NCI-H2107 treated with DMSO at 0.1 percent for 48 hours (cell line): Measurements from ENCODE around the gene MZT2B.
"Not testable (repeated sequence)": the region's sequence is repeated elsewhere in the genome, so short reads cannot be mapped to it uniquely, and the experiment has no call there.

Source experiments
- DNase-seq: peaks from one replicate; lab custom pipeline; 2025; ENCODE audit not compliant: unreplicated experiment; lab: John Stamatoyannopoulos, UW

The MZT2B gene

GRCh38 chr2:130169896-130170295 is 12.2 kb upstream of the MZT2B start:
- no peak for DNase-seq

DNA sequence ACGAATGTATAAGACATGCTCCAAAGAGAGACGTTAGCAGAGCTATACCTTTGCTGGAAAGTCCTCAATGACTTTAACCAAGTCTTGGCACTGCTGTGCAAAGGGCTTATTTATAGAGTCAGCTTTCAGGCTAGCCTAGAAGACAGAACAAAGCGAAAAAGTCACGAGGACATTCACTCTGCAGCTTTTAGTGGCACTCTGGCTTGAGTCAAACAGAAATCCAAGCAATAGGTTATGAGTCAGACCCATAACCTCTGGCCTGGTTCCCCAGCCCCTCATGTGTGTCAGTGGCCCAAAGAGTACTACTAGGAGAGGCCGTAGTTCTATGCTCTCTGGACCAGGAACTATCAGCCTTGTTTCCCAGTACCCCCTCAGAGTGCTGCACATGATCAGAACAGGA is 7.2 kb upstream of the MZT2B start:
- DNase-seq, result not testable (repeated sequence)

- DNase-seq, result not testable (repeated sequence)
Observed at GRCh38 chr2:130180404-130181324, 1.4 kb upstream of the MZT2B start.

DNA sequence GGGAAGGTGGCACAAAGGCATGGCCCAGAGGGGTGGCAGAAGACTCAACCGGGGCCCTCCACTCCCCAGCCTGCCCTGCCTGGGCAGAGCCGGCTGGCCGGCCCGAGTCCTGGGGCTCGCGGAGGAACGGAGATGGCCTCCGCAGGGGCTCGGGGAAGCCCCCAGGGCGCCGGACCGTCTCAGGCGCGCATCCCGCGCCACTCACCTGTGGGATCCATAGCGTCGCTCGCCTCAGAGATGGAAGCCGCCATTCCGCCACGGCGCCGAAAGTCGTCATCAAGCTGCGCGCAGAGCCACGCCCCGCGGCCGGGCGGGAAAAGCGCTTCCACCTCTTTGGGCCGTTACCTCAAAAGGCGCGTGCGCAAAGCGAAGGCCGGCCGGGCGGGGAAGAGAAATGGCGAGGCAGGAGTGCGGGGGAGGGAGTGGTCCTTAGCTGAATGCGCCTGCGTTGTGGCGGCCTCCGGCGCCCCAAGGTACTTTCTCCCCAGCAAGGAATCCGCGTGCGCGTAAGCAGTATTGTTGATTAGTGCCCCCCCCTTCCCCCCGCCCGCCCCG is 660 bp upstream of the MZT2B start, which contains the start of gene SMPD4:
Gene SMPD4 (minus strand): TSS at position 278 of the 555 bp plus-strand sequence. CDS start 5,010 bp downstream, outside the sequence.
- peak; percentile 85 for DNase-seq

- DNase-seq, result not testable (repeated sequence)
Observed at GRCh38 chr2:130182826-130183511, 907 bp downstream of the MZT2B start.

GRCh38 chr2:130183512-130184373 is 1.7 kb downstream of the MZT2B start:
- DNase-seq, result no peak

DNA sequence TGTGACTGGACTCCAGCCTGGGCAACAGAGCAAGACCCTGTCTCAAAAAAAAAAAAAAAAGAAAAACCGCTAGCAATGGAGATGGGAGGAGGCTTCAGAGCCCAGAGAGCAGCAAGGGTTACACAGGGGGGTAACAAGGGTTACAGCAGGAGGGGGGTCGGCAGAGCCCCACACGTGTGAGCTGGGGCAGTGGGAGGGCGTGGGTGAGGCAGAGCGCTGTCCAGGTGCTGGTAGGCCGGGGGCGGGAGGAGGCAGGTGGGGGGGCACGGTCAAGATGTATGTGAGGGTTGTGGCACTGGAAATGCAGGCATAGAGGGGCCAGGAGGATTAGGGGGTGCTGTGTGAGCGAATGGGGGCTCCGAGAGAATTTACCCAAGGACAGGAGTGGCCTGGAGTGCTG is 3.4 kb downstream of the MZT2B start:
- no peak for DNase-seq

DNA sequence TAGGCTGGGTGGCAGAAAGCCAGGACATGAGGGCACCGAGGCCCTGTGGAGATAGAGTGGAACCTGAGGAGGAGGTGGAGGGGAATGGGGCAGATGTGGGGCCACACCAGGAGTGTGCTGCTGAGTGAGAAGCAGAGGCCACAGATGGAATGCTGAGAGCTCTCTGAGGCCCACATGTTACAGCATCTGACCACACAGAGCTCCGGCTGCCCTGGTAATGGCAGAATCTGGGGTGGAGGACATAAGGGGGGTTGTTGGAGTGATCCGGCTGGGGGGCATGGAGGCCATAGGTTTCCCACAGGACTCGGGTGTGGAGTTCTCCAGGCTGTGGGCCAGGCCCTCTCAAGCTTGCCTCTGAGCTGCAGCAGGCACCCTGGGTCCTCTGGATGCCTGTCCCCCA is 3.8 kb downstream of the MZT2B start:
- no peak for DNase-seq

- DNase-seq, result no peak
Observed at GRCh38 chr2:130186391-130186790, 4.3 kb downstream of the MZT2B start.

GRCh38 chr2:130187268-130187667 is 5.2 kb downstream of the MZT2B start:
- DNase-seq, result no peak

- not testable (repeated sequence) for DNase-seq
Observed at GRCh38 chr2:130187859-130188792, 6.1 kb downstream of the MZT2B start.

DNA sequence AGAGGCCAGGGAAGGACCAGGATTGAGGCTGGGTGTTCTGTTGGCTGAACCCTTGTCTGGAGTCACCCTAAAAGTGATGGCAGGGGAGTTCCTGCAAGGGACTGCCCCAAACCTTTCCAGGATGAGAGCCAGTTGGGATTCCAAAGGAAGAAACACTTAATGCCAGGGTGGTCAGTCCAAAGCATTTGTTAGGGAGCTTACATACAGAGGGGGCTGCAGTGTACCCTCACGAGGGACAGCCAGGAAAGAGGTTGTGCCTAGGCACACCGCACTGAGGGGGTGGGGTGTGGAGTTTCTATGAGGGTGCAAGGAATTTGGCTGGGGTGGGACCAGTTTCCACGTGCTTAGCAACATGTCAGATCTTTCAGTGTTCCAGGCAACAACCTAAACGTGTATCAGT is 6.9 kb downstream of the MZT2B start:
- DNase-seq, result not testable (repeated sequence)

DNA sequence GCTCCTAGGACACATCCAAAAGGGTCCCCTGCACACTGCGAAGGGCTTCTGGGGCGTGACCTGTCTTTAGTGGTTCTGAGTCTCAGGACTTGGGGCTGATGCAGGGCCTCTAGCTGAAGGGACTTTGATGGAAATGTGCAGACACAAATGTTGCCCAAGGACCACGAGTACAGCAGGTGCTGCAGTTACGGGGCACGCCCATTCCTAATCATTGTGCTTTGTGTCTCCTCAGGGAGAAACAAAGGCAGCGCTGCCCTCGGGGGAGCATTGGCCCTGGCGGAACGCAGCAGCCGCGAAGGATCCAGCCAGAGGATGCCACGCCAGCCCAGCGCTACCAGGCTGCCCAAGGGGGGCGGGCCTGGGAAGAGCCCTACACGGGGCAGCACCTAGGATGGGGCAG is 8.2 kb downstream of the MZT2B start:
- DNase-seq, result no peak

DNA sequence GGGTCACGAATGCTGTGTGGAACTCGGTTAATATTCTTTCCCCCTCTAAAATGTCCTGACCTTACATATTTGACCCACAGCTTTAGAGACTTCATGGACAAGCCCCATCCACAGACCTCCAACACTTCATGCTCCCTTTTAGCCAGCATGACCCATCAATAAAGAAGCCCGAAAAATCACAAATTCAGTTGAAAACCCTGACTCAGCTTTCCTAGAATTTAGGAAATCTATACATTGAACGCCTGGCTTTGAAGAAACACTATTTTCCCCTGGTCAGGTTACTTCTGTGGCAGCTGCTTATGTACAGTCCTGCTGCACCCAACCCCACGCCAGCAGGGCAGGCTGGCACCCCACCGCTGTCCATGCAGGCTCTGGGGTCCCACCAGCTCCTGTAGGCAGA is 9.3 kb downstream of the MZT2B start:
- not testable (repeated sequence) for DNase-seq

GRCh38 chr2:130192451-130192850 is 10.4 kb downstream of the MZT2B start:
- DNase-seq, result not testable (repeated sequence)

DNA sequence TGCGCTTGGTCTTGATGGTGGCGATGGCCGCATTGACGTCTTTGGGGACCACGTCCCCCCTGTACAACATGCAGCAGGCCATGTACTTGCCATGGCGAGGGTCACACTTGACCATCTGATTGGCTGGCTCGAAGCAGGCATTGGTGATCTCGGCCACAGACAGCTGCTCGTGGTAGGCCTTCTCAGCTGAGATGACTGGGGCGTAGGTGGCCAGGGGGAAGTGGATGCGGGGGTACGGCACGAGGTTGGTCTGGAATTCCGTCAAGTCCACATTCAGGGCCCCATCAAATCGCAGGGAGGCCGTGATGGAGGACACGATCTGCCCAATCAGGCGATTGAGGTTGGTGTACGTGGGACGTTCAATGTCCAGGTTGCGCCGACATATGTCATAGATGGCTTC is 11.8 kb downstream of the MZT2B start:
- not testable (repeated sequence) for DNase-seq

DNA sequence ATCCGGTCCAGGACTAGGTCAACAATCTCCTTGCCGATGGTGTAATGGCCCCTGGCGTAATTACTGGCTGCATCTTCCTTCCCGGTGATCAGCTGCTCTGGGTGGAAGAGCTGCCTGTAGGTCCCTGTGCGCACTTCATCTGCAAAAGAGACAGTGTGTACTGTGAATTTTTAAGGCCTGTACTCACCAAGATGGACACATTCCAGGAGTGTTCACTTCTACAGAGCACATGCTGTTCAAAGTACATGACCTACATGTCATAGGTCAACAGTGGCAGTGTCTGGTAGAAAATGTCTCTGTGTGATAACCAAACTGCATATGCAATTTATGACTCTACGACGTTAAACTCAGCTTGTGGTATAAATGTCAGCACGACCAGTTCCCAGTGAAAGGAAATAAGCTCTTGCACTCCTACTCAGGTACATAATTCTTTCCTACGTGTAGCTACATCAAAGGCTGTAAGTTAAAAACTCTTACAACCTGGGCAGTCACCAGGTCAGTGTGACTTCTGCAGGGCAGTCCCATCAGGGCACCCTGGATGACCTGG is 13.1 kb downstream of the MZT2B start:
- not testable (repeated sequence) for DNase-seq

DNA sequence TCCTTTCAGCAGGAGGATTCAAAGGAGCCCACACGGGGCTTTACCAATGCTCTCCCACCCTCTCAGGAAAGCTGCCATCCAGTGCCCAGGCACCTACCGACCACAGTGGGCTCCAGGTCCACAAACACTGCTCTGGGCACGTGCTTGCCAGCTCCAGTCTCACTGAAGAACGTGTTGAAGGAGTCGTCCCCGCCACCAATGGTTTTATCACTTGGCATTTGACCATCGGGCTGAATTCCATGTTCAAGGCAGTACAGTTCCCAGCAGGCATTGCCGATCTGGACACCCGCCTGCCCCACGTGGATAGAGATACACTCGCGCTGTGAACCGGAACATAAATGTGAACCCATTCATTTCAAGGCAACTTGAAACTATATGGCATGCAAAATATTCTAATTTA is 14.0 kb downstream of the MZT2B start:
- DNase-seq, result not testable (repeated sequence)

- no peak for DNase-seq
Observed at GRCh38 chr2:130198343-130198742, 16.3 kb downstream of the MZT2B start, which contains the start of gene TUBA3E. Gene TUBA3E (minus strand): TSS chr2:130198439. CDS start chr2:130198360, 79 bp downstream.
